ENCODE data around the gene KDM8.

DNA sequence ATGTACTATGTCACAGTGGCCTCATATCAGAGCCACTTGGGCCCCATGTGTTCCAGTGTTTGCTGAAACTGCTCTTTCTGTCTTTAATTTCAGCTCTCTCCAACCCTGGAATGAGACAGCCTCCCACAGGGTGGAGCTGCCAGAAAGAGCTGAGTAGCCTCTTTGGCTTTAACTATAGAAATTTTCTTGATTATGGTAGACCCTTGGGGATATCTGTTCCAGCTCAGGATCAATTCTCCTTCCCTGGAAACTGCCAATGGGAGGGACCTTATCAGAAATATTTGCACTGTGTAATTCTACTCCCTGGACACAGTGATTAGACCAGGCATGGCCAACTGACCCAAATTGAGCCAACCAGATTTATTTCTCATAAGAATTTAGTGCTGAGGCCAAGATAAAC is 39.0 kb upstream of the KDM8 start:
- TF ChIP-seq, protein P1, sequence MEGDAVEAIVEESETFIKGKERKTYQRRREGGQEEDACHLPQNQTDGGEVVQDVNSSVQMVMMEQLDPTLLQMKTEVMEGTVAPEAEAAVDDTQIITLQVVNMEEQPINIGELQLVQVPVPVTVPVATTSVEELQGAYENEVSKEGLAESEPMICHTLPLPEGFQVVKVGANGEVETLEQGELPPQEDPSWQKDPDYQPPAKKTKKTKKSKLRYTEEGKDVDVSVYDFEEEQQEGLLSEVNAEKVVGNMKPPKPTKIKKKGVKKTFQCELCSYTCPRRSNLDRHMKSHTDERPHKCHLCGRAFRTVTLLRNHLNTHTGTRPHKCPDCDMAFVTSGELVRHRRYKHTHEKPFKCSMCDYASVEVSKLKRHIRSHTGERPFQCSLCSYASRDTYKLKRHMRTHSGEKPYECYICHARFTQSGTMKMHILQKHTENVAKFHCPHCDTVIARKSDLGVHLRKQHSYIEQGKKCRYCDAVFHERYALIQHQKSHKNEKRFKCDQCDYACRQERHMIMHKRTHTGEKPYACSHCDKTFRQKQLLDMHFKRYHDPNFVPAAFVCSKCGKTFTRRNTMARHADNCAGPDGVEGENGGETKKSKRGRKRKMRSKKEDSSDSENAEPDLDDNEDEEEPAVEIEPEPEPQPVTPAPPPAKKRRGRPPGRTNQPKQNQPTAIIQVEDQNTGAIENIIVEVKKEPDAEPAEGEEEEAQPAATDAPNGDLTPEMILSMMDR (IDR thresholded peaks at IDR 0.05; ENCODE audit: low read depth, low read length, missing input control), result no peak
- TF ChIP-seq, protein P2, sequence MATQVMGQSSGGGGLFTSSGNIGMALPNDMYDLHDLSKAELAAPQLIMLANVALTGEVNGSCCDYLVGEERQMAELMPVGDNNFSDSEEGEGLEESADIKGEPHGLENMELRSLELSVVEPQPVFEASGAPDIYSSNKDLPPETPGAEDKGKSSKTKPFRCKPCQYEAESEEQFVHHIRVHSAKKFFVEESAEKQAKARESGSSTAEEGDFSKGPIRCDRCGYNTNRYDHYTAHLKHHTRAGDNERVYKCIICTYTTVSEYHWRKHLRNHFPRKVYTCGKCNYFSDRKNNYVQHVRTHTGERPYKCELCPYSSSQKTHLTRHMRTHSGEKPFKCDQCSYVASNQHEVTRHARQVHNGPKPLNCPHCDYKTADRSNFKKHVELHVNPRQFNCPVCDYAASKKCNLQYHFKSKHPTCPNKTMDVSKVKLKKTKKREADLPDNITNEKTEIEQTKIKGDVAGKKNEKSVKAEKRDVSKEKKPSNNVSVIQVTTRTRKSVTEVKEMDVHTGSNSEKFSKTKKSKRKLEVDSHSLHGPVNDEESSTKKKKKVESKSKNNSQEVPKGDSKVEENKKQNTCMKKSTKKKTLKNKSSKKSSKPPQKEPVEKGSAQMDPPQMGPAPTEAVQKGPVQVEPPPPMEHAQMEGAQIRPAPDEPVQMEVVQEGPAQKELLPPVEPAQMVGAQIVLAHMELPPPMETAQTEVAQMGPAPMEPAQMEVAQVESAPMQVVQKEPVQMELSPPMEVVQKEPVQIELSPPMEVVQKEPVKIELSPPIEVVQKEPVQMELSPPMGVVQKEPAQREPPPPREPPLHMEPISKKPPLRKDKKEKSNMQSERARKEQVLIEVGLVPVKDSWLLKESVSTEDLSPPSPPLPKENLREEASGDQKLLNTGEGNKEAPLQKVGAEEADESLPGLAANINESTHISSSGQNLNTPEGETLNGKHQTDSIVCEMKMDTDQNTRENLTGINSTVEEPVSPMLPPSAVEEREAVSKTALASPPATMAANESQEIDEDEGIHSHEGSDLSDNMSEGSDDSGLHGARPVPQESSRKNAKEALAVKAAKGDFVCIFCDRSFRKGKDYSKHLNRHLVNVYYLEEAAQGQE (IDR thresholded peaks at IDR 0.05), result no peak
- TF ChIP-seq, protein P3, sequence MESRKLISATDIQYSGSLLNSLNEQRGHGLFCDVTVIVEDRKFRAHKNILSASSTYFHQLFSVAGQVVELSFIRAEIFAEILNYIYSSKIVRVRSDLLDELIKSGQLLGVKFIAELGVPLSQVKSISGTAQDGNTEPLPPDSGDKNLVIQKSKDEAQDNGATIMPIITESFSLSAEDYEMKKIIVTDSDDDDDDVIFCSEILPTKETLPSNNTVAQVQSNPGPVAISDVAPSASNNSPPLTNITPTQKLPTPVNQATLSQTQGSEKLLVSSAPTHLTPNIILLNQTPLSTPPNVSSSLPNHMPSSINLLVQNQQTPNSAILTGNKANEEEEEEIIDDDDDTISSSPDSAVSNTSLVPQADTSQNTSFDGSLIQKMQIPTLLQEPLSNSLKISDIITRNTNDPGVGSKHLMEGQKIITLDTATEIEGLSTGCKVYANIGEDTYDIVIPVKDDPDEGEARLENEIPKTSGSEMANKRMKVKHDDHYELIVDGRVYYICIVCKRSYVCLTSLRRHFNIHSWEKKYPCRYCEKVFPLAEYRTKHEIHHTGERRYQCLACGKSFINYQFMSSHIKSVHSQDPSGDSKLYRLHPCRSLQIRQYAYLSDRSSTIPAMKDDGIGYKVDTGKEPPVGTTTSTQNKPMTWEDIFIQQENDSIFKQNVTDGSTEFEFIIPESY (IDR thresholded peaks at IDR 0.05), result no peak
- no peak for TF ChIP-seq SP1 (IDR thresholded peaks at IDR 0.05)
- TF ChIP-seq, protein P4, sequence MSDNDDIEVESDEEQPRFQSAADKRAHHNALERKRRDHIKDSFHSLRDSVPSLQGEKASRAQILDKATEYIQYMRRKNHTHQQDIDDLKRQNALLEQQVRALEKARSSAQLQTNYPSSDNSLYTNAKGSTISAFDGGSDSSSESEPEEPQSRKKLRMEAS (IDR thresholded peaks at IDR 0.05), result no peak
- TF ChIP-seq TAF1 (conservative IDR thresholded peaks at IDR 0.05), result no peak
- no peak for TF ChIP-seq YY1 (IDR thresholded peaks at IDR 0.05)
- TF ChIP-seq RXRA (IDR thresholded peaks at IDR 0.05), result no peak
- TF ChIP-seq, protein P5, sequence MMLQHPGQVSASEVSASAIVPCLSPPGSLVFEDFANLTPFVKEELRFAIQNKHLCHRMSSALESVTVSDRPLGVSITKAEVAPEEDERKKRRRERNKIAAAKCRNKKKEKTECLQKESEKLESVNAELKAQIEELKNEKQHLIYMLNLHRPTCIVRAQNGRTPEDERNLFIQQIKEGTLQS (IDR thresholded peaks at IDR 0.05), result no peak
- TF ChIP-seq GABPA (IDR thresholded peaks at IDR 0.05 in 1 of 2, conservative IDR thresholded peaks at IDR 0.05 in 1 of 2), result no peak
- no peak for TF ChIP-seq HNF4A (conservative IDR thresholded peaks at IDR 0.05)
- no peak for TF ChIP-seq RAD21 (IDR thresholded peaks at IDR 0.05)
- TF ChIP-seq FOXA1 (IDR thresholded peaks at IDR 0.05), result no peak
